HEK293 (cell line): Measurements from ENCODE around the gene CNN2.

Experiments used
- GFI1B ChIP-seq: fragments of 450-650 bp; formaldehyde crosslinking; IDR thresholded peaks from 2 replicates; pipeline ENCODE4 v1.5.1; 2016; ENCODE audit warnings: missing biosample characterization, missing genetic modification characterization
- GLI2 ChIP-seq: fragments of 450-650 bp; formaldehyde crosslinking; IDR thresholded peaks from 2 replicates; pipeline ENCODE4; 2017; ENCODE audit warnings: missing biosample characterization, missing genetic modification characterization, low read depth, borderline replicate concordance
- KLF9 ChIP-seq: fragments of 450-650 bp; formaldehyde crosslinking; IDR thresholded peaks from 2 replicates; pipeline ENCODE4 v1.5.1; 2016; ENCODE audit warnings: missing biosample characterization, missing genetic modification characterization, low read depth
- MEIS1 ChIP-seq: sonication (generic); formaldehyde crosslinking; IDR thresholded peaks from 2 replicates; pipeline ENCODE4 v1.8.1; 2022; ENCODE audit warnings: missing genetic modification reagents, mild to moderate bottlenecking, borderline replicate concordance
- TCF7L2 ChIP-seq: IDR thresholded peaks from 2 replicates; pipeline ENCODE4 v1.6.1; 2011; ENCODE audit warnings: low read depth, mild to moderate bottlenecking, inconsistent platforms, low read length, moderate library complexity, borderline replicate concordance
- TRIM28 ChIP-seq: IDR thresholded peaks from 2 replicates; pipeline ENCODE4 v1.6.1; 2011; ENCODE audit warnings: low read length, control low read depth, borderline replicate concordance
- YY2 ChIP-seq: fragments of 450-650 bp; formaldehyde crosslinking; IDR thresholded peaks from 2 replicates; pipeline ENCODE4 v1.5.1; 2016; ENCODE audit warnings: missing biosample characterization, missing genetic modification characterization
- ZBTB1 ChIP-seq: fragments of 450-650 bp; formaldehyde crosslinking; IDR thresholded peaks from 2 replicates; pipeline ENCODE4 v1.5.1; 2016; ENCODE audit warnings: missing biosample characterization, missing genetic modification characterization
- ZFP3 ChIP-seq: fragments of 450-650 bp; formaldehyde crosslinking; IDR thresholded peaks from 2 replicates; pipeline ENCODE4 v1.5.1; 2016; ENCODE audit warnings: low read depth, missing biosample characterization, missing genetic modification characterization
- ZFP37 ChIP-seq: fragments of 450-650 bp; formaldehyde crosslinking; IDR thresholded peaks from 2 replicates; pipeline ENCODE4 v1.5.1; 2016; ENCODE audit warnings: missing biosample characterization, missing genetic modification characterization
- ZNF146 ChIP-seq: fragments of 450-650 bp; formaldehyde crosslinking; IDR thresholded peaks from 2 replicates; pipeline ENCODE4 v1.5.1; 2016; ENCODE audit warnings: missing biosample characterization, missing genetic modification characterization
- ZNF19 ChIP-seq: fragments of 450-650 bp; formaldehyde crosslinking; IDR thresholded peaks from 2 replicates; pipeline ENCODE4; 2016; ENCODE audit warnings: missing biosample characterization, missing genetic modification characterization, low read depth
- ZNF239 ChIP-seq: fragments of 450-650 bp; formaldehyde crosslinking; IDR thresholded peaks from 2 replicates; pipeline ENCODE4 v1.5.1; 2016; ENCODE audit warnings: missing biosample characterization, missing genetic modification characterization
- ZNF473 ChIP-seq: fragments of 450-650 bp; formaldehyde crosslinking; IDR thresholded peaks from 2 replicates; pipeline ENCODE4 v1.5.1; 2017; ENCODE audit warnings: missing biosample characterization, missing genetic modification characterization
- ZNF530 ChIP-seq: fragments of 450-650 bp; formaldehyde crosslinking; IDR thresholded peaks from 2 replicates; pipeline ENCODE4 v1.5.1; 2016; ENCODE audit warnings: low read depth, missing biosample characterization, missing genetic modification characterization
- ZNF544 ChIP-seq: fragments of 450-650 bp; formaldehyde crosslinking; IDR thresholded peaks from 2 replicates; pipeline ENCODE4 v1.5.0; 2017; ENCODE audit warnings: missing biosample characterization, missing genetic modification characterization
- ZNF561 ChIP-seq: fragments of 450-650 bp; IDR thresholded peaks from 2 replicates; pipeline ENCODE4 v1.5.1; 2018; ENCODE audit warnings: missing biosample characterization, missing genetic modification characterization, borderline replicate concordance
- ZNF626 ChIP-seq: fragments of 450-650 bp; sonication (Bioruptor Pico); formaldehyde crosslinking; IDR thresholded peaks from 2 replicates; pipeline ENCODE4 v1.5.1; 2018; ENCODE audit warnings: missing biosample characterization, missing genetic modification characterization, inconsistent platforms
- ZNF660 ChIP-seq: fragments of 450-650 bp; IDR thresholded peaks from 2 replicates; pipeline ENCODE4 v1.5.1; 2018; ENCODE audit warnings: missing biosample characterization, mild to moderate bottlenecking, missing genetic modification characterization
- ZNF701 ChIP-seq: fragments of 450-650 bp; formaldehyde crosslinking; IDR thresholded peaks from 2 replicates; pipeline ENCODE4 v1.5.1; 2016; ENCODE audit warnings: missing biosample characterization, missing genetic modification characterization
- ZNF768 ChIP-seq: fragments of 450-650 bp; formaldehyde crosslinking; IDR thresholded peaks from 2 replicates; pipeline ENCODE4 v1.5.1; 2018; ENCODE audit warnings: missing biosample characterization, mild to moderate bottlenecking, missing genetic modification characterization
- TF ChIP-seq, protein P1 (sequence below): fragments of 450-650 bp; formaldehyde crosslinking; IDR thresholded peaks from 2 replicates; pipeline ENCODE4 v1.5.1; 2017; ENCODE audit warnings: missing biosample characterization, missing genetic modification characterization
- TF ChIP-seq, protein P2 (sequence below): fragments of 450-650 bp; formaldehyde crosslinking; IDR thresholded peaks from 2 replicates; pipeline ENCODE4 v1.5.0; 2017; ENCODE audit warnings: missing biosample characterization, missing genetic modification characterization, borderline replicate concordance
- TF ChIP-seq, protein P3 (sequence below): fragments of 450-650 bp; formaldehyde crosslinking; conservative IDR thresholded peaks from 2 replicates; pipeline ENCODE4 v1.5.1; 2016; ENCODE audit warnings: low read depth, missing biosample characterization, missing genetic modification characterization
- TF ChIP-seq, protein P4 (sequence below): fragments of 450-650 bp; formaldehyde crosslinking; IDR thresholded peaks from 2 replicates; pipeline ENCODE4 v1.5.1; 2016; ENCODE audit warnings: missing biosample characterization, missing genetic modification characterization
- TF ChIP-seq, protein P5 (sequence below): fragments of 450-650 bp; IDR thresholded peaks from 2 replicates; pipeline ENCODE4 v1.5.1; 2018; ENCODE audit warnings: missing biosample characterization, mild to moderate bottlenecking, missing genetic modification characterization

Gene CNN2

DNA sequence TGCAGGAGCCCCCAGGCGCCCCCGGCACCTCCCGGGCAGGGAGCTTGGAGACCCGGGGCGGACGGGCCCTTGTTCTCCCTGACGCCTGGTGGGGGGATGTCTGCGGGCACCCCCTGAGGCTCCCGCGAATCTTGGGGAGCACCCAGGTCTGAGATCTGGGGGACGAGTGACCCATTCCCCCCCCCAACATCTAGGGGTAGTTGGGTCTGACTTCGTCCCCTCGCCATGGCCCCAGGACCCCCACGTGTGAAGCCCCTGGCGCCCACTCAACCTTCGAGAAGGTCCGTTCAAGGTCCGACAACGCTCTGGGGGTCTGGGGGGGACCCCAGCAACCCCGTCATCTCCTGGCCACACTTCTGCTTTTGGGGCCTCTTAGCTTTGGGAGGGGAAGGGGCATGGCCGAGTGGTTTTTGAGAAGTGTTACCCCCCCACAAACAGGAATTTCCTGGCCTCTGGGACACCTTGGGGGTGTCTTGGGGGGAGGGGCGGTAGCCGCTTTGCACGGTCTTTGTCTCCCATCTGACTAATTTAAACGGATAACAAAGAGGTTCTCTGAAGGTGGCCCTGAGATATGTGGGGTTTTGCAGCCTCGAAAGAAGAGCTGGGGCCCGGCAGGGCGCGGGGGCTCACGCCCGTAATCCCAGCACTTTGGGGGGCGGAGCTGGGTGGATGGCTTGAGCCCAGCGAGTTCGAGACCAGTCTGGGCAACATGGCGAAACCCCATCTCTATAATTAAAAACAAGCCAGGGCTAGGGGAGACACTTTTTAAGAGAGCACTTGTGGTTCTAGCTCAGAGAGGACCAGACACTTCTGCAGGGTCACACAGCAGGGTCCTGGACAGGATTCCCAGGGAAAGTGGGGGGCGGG is 608 bp downstream of the CNN2 start (continued):
- peak; percentile 24; the same call in 1 of the 2 replicates for TF ChIP-seq KLF9 (tag by site-specific recombination)
- no peak for TF ChIP-seq YY2 (tag by site-specific recombination)
- TF ChIP-seq ZNF530 (tag by site-specific recombination): peak; percentile 71; the same call in 1 of the 2 replicates
- no peak for TF ChIP-seq ZNF626 (tag by site-specific recombination)
- no peak for TF ChIP-seq ZNF701
- TF ChIP-seq GLI2: no peak
- TF ChIP-seq, protein P1, sequence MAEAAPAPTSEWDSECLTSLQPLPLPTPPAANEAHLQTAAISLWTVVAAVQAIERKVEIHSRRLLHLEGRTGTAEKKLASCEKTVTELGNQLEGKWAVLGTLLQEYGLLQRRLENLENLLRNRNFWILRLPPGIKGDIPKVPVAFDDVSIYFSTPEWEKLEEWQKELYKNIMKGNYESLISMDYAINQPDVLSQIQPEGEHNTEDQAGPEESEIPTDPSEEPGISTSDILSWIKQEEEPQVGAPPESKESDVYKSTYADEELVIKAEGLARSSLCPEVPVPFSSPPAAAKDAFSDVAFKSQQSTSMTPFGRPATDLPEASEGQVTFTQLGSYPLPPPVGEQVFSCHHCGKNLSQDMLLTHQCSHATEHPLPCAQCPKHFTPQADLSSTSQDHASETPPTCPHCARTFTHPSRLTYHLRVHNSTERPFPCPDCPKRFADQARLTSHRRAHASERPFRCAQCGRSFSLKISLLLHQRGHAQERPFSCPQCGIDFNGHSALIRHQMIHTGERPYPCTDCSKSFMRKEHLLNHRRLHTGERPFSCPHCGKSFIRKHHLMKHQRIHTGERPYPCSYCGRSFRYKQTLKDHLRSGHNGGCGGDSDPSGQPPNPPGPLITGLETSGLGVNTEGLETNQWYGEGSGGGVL (tag by site-specific recombination): peak; percentile 34; the same call in 1 of the 2 replicates
- TF ChIP-seq MEIS1: no peak
- TF ChIP-seq ZNF768: peak; percentile 97; the same call in 1 of the 2 replicates
- TF ChIP-seq ZNF19 (tag by site-specific recombination): no peak
- TF ChIP-seq GFI1B (tag by site-specific recombination): no peak
- TF ChIP-seq ZNF660 (tag by site-specific recombination): no peak
- TF ChIP-seq ZNF146 (tag by site-specific recombination): no peak
- no peak for TF ChIP-seq ZFP37
- TF ChIP-seq TRIM28: no peak
- TF ChIP-seq ZFP3 (tag by site-specific recombination): peak; percentile 34; the same call in 1 of the 2 replicates
- TF ChIP-seq ZNF239 (tag by site-specific recombination): no peak
- TF ChIP-seq ZNF544 (tag by site-specific recombination): no peak
- TF ChIP-seq, protein P2, sequence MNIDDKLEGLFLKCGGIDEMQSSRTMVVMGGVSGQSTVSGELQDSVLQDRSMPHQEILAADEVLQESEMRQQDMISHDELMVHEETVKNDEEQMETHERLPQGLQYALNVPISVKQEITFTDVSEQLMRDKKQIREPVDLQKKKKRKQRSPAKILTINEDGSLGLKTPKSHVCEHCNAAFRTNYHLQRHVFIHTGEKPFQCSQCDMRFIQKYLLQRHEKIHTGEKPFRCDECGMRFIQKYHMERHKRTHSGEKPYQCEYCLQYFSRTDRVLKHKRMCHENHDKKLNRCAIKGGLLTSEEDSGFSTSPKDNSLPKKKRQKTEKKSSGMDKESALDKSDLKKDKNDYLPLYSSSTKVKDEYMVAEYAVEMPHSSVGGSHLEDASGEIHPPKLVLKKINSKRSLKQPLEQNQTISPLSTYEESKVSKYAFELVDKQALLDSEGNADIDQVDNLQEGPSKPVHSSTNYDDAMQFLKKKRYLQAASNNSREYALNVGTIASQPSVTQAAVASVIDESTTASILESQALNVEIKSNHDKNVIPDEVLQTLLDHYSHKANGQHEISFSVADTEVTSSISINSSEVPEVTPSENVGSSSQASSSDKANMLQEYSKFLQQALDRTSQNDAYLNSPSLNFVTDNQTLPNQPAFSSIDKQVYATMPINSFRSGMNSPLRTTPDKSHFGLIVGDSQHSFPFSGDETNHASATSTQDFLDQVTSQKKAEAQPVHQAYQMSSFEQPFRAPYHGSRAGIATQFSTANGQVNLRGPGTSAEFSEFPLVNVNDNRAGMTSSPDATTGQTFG: no peak
- no peak for TF ChIP-seq ZBTB1 (tag by site-specific recombination)
- TF ChIP-seq, protein P3, sequence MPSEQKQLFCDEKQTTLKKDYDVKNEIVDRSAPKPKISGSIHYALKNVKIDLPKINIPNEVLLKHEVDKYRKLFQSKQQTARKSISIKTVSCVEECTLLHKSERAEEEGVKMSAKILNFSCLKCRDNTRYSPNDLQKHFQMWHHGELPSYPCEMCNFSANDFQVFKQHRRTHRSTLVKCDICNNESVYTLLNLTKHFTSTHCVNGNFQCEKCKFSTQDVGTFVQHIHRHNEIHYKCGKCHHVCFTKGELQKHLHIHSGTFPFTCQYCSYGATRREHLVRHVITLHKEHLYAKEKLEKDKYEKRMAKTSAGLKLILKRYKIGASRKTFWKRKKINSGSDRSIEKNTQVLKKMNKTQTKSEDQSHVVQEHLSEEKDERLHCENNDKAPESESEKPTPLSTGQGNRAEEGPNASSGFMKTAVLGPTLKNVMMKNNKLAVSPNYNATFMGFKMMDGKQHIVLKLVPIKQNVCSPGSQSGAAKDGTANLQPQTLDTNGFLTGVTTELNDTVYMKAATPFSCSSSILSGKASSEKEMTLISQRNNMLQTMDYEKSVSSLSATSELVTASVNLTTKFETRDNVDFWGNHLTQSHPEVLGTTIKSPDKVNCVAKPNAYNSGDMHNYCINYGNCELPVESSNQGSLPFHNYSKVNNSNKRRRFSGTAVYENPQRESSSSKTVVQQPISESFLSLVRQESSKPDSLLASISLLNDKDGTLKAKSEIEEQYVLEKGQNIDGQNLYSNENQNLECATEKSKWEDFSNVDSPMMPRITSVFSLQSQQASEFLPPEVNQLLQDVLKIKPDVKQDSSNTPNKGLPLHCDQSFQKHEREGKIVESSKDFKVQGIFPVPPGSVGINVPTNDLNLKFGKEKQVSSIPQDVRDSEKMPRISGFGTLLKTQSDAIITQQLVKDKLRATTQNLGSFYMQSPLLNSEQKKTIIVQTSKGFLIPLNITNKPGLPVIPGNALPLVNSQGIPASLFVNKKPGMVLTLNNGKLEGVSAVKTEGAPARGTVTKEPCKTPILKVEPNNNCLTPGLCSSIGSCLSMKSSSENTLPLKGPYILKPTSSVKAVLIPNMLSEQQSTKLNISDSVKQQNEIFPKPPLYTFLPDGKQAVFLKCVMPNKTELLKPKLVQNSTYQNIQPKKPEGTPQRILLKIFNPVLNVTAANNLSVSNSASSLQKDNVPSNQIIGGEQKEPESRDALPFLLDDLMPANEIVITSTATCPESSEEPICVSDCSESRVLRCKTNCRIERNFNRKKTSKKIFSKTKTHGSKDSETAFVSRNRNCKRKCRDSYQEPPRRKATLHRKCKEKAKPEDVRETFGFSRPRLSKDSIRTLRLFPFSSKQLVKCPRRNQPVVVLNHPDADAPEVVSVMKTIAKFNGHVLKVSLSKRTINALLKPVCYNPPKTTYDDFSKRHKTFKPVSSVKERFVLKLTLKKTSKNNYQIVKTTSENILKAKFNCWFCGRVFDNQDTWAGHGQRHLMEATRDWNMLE (tag by site-specific recombination): no peak
- TF ChIP-seq TCF7L2: no peak
- TF ChIP-seq ZNF473: no peak
- TF ChIP-seq ZNF561: no peak
- TF ChIP-seq, protein P4, sequence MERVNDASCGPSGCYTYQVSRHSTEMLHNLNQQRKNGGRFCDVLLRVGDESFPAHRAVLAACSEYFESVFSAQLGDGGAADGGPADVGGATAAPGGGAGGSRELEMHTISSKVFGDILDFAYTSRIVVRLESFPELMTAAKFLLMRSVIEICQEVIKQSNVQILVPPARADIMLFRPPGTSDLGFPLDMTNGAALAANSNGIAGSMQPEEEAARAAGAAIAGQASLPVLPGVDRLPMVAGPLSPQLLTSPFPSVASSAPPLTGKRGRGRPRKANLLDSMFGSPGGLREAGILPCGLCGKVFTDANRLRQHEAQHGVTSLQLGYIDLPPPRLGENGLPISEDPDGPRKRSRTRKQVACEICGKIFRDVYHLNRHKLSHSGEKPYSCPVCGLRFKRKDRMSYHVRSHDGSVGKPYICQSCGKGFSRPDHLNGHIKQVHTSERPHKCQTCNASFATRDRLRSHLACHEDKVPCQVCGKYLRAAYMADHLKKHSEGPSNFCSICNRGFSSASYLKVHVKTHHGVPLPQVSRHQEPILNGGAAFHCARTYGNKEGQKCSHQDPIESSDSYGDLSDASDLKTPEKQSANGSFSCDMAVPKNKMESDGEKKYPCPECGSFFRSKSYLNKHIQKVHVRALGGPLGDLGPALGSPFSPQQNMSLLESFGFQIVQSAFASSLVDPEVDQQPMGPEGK (tag by site-specific recombination): peak; percentile 87
- TF ChIP-seq, protein P5, sequence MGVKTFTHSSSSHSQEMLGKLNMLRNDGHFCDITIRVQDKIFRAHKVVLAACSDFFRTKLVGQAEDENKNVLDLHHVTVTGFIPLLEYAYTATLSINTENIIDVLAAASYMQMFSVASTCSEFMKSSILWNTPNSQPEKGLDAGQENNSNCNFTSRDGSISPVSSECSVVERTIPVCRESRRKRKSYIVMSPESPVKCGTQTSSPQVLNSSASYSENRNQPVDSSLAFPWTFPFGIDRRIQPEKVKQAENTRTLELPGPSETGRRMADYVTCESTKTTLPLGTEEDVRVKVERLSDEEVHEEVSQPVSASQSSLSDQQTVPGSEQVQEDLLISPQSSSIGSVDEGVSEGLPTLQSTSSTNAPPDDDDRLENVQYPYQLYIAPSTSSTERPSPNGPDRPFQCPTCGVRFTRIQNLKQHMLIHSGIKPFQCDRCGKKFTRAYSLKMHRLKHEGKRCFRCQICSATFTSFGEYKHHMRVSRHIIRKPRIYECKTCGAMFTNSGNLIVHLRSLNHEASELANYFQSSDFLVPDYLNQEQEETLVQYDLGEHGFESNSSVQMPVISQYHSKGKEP (tag by site-specific recombination): no peak
